Activated CD4-positive, alpha-beta T cell treated with anti-CD3 and anti-CD28 coated beads, Interleukin-10, Interleukin-2, amounts not matched to agents 100 ng/mL and 50 ng/mL, durations not matched to agents 16 hours and 8 hours (primary cell): ENCODE measurements around the gene LTB4R2.
A peak's percentile ranks its signal among the peaks of the same experiment; 100 is the strongest.

ENCODE experiments used
- DNase-seq: peaks from one replicate; pipeline ENCODE4 v3.0.0-alpha.2; 2020

Gene LTB4R2

GRCh38 chr14:24321212-24321975, 11.5 kb downstream of the LTB4R2 start:
- DNase-seq = no peak

- no peak for DNase-seq
These were observed 12.7 kb downstream of the LTB4R2 start for GRCh38 chr14:24322672-24323071.

GRCh38 chr14:24323341-24323740, 13.4 kb downstream of the LTB4R2 start:
- DNase-seq = no peak

DNA sequence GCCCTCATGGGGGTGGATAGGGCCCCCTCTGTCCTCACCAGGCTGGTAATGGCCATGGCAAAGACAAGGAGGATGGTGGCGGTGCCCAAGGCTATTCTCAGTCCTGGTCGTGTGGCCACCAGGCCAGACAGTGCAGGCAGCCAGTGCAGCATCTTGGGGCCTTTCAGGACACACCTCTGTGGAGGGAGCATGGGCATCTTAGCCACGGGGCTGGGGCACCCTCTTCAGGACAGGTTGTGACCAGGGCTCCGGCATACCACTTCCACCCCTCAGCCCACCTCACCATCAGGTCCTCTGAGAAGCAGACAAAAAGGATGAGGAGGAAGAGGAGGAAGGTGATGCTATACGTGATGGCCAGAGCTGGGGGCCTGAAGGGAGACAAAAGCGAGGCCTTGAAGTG, 14.1 kb downstream of the LTB4R2 start:
- no peak for DNase-seq

- DNase-seq = no peak
These were observed 15.1 kb downstream of the LTB4R2 start for GRCh38 chr14:24325041-24325530.

GRCh38 chr14:24325963-24326362, 16.0 kb downstream of the LTB4R2 start:
- DNase-seq = no peak

- no peak for DNase-seq
These were observed 17.4 kb downstream of the LTB4R2 start for GRCh38 chr14:24327303-24327702.

GRCh38 chr14:24327914-24328313, 18.0 kb downstream of the LTB4R2 start:
- peak; percentile 37 for DNase-seq

- no peak for DNase-seq
These were observed 19.2 kb downstream of the LTB4R2 start for GRCh38 chr14:24329073-24329663.

DNA sequence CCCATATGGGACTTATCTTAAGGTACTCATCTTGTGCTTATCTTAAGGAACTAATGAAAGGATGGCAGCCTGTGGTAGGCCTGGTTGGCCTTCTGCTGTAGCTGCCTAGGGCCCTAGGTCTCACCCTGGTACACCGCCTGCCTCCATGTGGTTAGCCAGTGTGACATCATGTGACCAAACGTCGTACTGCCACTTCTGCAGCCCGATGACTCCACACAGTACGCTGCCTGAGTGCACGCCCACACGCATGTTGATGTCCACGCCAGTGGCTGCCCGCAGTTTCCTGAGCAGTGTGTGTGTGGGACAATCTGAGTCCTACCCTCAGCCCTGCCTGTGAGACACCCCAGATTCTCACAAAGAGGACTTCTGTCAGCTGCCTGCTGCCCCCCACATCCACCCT, 19.8 kb downstream of the LTB4R2 start:
- peak; percentile 84 for DNase-seq

- DNase-seq = no peak
These were observed 21.2 kb downstream of the LTB4R2 start for GRCh38 chr14:24330973-24331674.

DNA sequence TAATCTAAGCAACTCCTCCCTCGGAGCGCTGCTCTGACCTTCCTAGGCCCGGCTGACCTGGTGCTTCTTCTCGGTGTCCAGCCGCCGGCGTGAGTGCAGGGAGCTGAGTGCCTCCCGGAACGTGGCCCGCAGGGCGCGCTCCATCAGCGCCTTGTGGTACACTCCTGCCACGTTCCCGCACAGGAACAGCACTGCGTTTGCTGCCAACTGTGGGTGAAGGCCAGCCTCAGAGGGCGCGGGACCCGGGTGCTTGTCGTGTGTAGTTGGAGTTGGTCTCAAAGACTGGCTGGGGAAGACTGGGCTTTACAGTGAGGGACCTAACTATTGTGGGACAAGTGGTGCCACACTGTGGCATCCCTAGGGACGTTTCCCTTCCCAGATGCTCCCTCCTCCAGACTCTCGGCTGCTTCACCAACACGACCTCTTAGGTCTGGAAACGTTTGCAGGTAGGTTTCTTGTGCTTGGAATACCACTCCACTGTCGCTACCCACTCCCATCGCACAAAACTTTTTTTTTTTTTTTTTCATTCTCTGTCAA, 21.9 kb downstream of the LTB4R2 start:
- no peak for DNase-seq

DNA sequence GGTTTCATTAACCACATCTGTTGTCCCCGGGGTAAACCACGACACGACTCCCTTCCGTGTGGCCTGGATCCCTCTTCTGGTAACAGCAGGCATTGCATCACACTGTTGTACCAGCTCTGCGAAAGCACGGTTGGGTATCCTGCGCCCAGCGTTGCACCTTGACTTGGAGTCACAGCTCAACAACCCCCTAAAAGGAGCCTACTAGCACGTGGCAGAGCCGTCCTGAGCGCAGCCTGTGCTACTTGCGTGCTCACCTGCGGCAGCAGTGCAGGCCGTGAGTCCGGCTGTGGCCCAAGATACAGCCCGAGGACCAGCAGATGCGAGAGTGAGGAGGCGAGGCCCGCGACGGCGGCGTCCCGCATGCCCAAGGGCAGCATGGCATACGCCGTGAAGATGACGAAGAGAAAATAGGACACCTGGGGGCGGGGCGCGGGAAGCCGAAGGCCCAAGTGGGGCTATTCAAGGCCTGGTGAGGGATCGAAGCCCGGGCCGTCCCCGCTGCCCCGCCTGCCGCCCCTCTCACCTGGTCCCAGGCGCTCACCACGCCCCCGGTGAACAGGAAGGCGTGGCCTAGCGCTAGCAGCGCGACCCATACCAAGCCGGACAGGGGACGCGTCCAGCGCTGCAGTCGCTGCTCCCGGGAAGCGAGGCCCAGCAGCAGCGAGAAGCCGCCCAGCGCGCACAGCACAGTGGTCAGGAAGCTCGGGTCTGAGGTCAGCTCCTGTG, 22.5 kb downstream of the LTB4R2 start:
- peak; percentile 92 for DNase-seq

- no peak for DNase-seq
These were observed 24.7 kb downstream of the LTB4R2 start, which contains the start of gene ADCY4 for GRCh38 chr14:24334431-24335291. TSS of gene ADCY4 (minus strand) at chr14:24335071. CDS start at chr14:24334652, 419 bp downstream.

DNA sequence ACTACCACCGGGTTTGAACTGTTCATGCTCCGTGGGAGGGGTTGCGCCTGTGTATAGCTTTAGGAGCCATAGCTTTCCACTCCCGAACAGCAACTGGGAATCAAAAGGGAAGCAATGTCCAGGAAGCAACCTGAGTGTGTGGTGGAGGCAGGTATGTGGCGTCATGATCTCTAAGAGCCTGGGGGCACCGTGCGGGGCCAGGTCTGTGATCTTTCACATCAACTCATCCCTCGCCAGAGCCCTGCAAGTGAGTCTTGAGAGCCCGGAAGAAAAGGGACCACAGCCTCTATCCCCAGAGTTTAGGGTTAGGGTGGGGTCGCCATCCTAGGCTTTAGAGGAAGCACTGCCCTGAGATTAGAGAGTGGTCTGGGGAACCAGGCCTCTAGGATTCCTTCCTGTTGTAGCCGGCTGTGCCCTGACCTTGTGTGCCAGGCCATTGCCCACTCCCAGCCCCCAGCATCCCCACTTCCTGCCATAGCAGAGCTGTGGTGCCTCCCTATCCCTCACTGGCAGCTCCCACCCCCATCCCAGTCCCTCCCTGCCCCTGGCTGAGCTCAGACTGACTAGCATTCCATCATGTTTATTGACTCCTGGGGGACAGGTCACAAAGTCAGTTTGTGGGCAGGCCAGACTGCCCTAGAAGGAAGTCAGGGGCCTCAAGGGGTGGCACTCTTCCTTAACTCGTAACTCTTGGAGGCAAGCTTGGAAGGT, 25.7 kb downstream of the LTB4R2 start:
- DNase-seq = no peak

DNA sequence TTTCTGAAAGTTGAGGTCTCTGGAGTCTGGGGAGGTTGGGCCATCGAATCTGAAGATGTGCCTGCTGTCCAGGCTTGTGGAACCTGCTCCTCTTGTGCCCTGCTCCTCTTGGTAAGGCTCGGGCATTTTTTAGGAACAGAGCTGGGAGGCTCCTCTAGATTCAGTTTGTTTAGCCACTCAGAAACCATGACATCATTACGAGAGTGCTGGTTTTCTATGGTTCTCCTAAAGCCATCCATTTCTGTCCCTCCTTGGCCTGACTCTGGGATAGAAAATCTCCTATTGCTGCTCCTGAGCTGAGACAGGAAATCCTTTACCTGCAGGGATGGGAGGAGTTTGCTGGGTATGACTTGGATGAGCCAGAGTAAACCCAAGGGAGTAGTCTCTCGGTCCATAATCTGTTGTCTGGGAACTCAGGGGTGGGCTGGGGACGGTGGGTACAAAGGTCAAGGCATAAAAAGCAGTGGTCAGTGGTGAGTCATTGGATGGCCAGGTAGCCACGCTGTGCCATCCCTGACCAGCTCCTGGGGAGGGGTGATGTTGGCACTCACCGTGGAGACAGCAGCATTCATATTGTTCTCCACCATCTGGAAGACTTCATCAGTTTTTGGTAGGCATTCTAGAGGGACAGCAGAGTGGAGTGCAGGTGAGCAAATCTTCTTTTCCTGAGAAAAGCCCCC, 27.3 kb downstream of the LTB4R2 start:
- DNase-seq = no peak

- no peak for DNase-seq
These were observed 27.9 kb downstream of the LTB4R2 start for GRCh38 chr14:24337824-24338175.

GRCh38 chr14:24338843-24339242, 28.9 kb downstream of the LTB4R2 start:
- DNase-seq = no peak

GRCh38 chr14:24339284-24340151, 29.6 kb downstream of the LTB4R2 start, which contains the start of gene RIPK3:
TSS of gene RIPK3 (minus strand) at chr14:24339991. CDS start at chr14:24339826, 165 bp downstream.
- peak; percentile 75 for DNase-seq
